Right lung (tissue), 10 donors: Measurements from ENCODE around the gene C1orf116. TPM values are rescaled to one million over a fixed set of nuclear protein-coding genes. Genes with fewer than 3 reads are reported as not detected.

Source experiments
- DNase-seq, 2 donors: peaks; one replicate each; pipeline ENCODE4 v3.0.0-alpha.2; 2013
- long read RNA-seq, 8 donors: transcript quantifications; one replicate each; lab custom pipeline, GENCODE V29; 2026
- polyA plus RNA-seq, 5 donors: library from polyadenylated mRNA; unstranded; fragments of 120-200 nt; gene quantifications; one replicate each; pipeline versions ENCODE4 v1.2.1 to v1.2.3, GENCODE V29; 2013; ENCODE audit warnings: inconsistent platforms in 1 of 5, low replicate concordance in 1 of 5; ENCODE audit not compliant: insufficient read length in 5 of 5, insufficient read depth in 1 of 5

The C1orf116 gene
- polyA plus RNA-seq, result 10 to 100 TPM; 29.2 to 62.5 (median 36.6) TPM
- long read RNA-seq, donor 1, full-length matches to known transcripts, result 30 of 45 reads
- long read RNA-seq, donor 1, partial matches to known transcripts, result 15 of 45 reads
- long read RNA-seq, donor 1, other reads (novel, unspliced or antisense), result 0 of 45 reads
- long read RNA-seq, donor 2, full-length matches to known transcripts, result 7 of 7 reads
- long read RNA-seq, donor 2, partial matches to known transcripts, result 0 of 7 reads
- long read RNA-seq, donor 2, other reads (novel, unspliced or antisense), result 0 of 7 reads
- long read RNA-seq, donor 3, full-length matches to known transcripts, result 11 of 11 reads
- long read RNA-seq, donor 3, partial matches to known transcripts, result 0 of 11 reads
- long read RNA-seq, donor 3, other reads (novel, unspliced or antisense), result 0 of 11 reads
- long read RNA-seq, donor 4, full-length matches to known transcripts, result 2 of 2 reads
- long read RNA-seq, donor 4, partial matches to known transcripts, result 0 of 2 reads
- long read RNA-seq, donor 4, other reads (novel, unspliced or antisense), result 0 of 2 reads
- long read RNA-seq, donor 5, full-length matches to known transcripts, result 17 of 17 reads
- long read RNA-seq, donor 5, partial matches to known transcripts, result 0 of 17 reads
- long read RNA-seq, donor 5, other reads (novel, unspliced or antisense), result 0 of 17 reads
- long read RNA-seq, donor 6, full-length matches to known transcripts, result 23 of 23 reads
- long read RNA-seq, donor 6, partial matches to known transcripts, result 0 of 23 reads
- long read RNA-seq, donor 6, other reads (novel, unspliced or antisense), result 0 of 23 reads
- long read RNA-seq, donor 7, full-length matches to known transcripts, result 13 of 18 reads
- long read RNA-seq, donor 7, partial matches to known transcripts, result 5 of 18 reads
- long read RNA-seq, donor 7, other reads (novel, unspliced or antisense), result 0 of 18 reads
- long read RNA-seq, donor 8, partial matches to known transcripts, result 0 of 3 reads
- long read RNA-seq, donor 8, other reads (novel, unspliced or antisense), result 0 of 3 reads

DNA sequence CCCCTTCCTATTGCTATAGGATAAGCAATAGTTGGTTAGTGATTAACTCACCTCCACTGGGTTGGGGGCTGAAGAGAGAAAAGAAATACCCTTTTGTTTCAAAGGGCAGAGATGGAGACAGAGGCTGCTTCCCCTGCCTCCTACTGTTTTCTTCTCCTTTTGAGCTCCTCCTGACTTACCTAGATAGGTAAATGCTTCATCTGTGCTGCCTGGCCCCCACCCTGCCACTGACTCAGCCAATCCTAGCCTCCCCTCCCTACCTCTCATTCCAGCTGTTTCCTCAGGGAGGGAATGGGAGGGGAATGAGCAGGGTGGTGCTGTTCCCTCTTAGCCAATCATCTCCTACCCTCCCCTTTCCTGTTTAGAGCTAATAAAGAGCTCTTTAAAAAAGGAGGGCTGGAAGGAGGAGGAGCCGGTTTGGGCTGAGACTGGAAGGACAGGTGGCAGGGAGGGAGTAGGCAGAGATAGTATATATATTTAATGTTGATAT lies at the start of gene C1orf116:
Gene C1orf116 (minus strand): TSS at position 229 of the 490 bp plus-strand sequence. CDS start 5,158 bp downstream, outside the sequence.
- DNase-seq, result no peak

DNA sequence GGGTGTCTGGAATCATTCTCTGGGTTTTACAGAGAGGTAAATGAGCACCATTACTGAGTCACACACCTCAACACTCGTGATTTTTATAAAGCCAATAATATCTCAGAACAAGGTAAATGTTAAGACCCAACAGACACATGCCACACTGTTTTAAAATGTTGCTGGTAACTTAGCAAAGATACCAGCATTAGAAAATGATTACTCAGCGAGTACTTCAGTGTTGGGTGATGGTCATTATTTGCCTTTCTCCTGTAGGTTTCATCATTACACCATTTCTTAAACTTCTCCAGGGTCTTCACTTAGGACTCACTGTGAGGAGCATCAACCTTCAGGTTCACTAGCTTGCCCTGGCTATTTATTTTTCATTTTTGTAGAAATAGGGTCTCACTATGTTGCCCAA lies 49.2 kb upstream of the C1orf116 start:
- no peak for DNase-seq

GRCh38 chr1:207081088-207081487 lies 48.5 kb upstream of the C1orf116 start:
- DNase-seq, result no peak

DNA sequence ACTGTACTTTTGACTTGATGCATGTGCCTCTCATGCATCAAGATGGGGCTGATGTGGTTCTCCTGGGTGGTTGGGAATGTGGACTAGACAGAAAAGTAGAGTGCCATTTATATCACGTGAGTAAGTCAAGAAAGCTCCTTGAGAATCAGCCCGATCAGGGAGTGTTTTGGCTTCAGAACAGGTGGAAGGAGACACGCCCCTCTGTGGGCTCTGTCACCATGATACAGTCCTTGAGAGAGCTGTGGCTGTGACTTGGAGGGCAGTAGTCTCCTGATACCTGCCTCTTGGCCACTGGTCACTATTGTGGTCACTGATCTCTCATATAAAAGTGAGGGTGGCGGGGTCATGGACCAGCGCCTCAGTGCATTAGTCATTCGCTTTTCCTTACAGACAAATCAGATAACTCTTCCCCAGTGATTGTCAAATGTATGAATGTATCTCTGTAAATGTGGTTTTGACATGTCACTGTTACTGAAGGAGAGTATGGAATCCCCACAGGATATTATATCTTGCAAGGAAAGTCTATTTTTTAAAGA lies 47.2 kb upstream of the C1orf116 start:
- DNase-seq, result no peak

- no peak for DNase-seq
These were observed 46.1 kb upstream of the C1orf116 start for GRCh38 chr1:207078578-207079132.

- peak; percentile 73 to 84 for DNase-seq
These were observed 45.2 kb upstream of the C1orf116 start for GRCh38 chr1:207077470-207078377.

DNA sequence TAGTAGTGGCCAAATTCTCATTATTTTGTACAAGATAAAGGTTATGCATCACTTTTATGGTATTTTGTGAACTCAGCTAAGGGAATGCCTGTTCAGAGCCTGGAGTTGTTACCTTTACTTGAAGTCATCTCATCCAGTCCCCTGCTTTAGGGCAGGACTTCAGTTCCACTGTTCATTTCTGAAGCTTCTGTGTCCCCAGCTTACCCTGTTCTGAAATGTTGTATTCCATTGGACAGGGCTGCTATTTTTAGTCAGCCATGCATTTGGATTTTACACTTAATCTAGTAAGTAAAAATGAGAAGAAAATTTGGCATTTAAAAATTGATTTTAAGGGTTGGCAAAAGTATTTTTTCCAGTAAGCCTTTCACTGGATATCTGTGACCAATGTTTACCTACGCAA lies 44.5 kb upstream of the C1orf116 start:
- no peak for DNase-seq

DNA sequence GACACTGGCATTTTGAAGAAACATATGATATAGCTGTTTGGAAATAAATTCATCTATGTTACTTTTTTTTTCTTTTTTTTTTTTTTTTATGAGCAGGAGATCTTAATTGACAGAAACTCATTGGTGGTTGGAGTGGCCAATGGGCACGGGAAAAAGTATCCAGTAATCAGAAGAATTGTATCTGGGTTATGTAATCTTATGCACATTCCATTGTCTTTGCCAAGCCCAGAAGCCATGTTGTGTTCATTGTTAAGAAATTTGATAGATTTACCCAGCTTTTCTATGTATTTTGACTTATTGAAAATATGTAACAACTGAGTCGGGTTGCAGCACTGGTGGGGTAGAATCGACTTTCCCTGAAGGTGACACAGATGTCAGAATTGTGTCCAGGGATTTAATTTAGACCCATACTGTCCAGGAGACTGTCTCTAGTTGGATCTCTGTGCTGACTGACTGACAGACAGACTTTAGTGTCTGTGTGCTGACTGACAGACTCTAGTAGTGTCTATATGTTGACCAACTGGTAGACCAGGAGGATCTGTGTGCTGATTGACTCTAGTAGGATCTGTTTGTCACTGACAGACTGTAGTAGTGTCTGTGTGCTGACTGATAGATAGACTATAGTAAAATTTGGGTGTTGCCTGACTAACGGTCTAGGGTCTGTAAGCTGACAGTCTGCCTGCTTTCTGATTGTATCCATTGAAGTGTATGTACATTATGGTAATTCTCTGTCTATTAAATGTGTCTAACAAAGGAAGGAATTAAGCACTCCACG lies 43.8 kb upstream of the C1orf116 start:
- DNase-seq, result no peak

GRCh38 chr1:207073906-207074820 lies 41.6 kb upstream of the C1orf116 start:
- no peak for DNase-seq

DNA sequence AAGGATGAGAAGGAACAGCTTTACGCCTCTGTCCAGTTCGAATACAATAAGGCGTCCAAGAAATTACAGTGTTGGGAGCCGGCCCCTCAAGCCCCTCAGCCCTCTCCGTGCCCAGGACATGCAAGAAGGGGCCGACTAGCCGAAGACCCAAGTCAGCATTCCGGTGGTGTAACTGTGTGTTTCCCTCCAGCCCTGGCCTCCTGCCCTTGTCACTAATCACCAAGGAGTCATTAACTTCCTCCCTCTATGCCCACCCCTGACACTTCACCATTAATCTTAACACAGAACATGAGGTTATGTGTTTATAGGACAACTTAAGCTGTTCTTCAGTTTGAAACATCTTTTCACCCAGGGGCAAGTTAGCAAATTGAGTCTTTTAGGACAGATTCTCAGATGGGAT lies 39.7 kb upstream of the C1orf116 start:
- DNase-seq, result no peak

DNA sequence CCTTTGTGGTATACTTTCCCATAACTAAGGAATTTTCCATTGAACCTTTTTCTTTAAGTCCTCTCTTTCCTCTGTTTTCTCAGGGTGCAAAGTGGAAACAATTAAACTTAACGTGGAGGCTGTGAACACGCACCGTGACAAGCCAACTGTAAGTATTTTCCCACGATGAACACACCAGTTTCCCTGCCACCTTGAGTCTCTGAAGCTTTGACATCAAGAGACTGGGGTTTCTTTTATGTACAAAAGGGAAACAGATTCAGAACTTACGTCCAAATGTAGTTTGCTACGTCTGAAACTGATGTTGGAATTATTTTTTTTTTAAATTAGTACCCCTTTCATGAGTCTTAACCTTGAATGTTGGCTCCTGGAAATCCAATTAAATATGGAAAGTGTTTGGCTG lies 38.9 kb upstream of the C1orf116 start:
- DNase-seq, result no peak

DNA sequence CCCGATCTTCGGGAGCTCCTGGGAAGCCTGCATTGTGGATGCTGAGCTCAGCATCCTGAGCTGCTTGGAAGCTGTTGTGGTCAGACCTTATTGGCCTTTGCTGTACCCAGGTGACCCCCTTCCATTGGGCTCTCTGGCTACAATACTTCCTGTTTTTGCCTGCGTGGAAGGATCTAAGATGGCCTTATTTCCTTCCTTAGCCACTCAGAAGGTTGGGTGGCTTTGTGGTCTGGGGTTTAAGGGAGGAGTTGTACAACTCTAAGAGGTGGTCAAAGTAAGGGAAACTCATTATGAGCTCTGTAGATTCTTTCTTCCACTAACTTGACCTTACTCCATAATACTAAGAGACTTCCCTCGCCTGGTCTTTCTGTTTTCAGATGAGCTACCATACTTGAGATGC lies 38.3 kb upstream of the C1orf116 start:
- DNase-seq, result no peak

DNA sequence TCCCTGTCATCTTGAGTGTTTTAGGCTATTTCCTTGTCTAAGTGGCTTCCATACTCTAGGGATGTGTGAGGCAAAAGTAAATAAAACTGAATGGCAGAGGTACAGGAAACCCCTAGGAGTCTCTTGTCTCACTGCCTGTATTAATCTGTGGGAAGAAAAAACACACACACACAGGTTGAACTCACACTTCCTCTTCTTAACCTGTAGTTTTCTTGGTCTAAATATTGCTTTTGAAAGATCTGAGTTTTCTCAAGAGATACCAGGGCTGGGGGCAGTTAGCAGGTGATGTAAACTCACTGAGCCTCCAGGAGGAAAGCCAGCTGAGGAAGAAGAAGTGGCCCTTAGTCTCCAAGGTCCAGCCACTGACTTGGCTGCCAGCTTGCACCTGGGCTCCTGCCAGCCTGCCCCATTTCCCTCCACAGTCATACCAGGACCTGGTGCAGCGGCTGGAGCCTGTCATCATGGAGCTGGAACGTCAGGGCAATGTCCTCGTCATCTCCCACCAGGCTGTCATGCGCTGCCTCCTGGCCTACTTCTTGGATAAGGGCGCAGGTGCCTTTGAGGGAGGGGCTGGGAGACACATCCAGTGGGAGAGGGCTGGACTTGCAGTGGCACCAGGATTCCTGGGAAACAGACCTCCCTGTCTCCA lies 37.4 kb upstream of the C1orf116 start:
- no peak for DNase-seq

- DNase-seq, result no peak
These were observed 36.5 kb upstream of the C1orf116 start for GRCh38 chr1:207069061-207069460.

GRCh38 chr1:207067665-207068064 lies 35.1 kb upstream of the C1orf116 start:
- DNase-seq, result no peak

DNA sequence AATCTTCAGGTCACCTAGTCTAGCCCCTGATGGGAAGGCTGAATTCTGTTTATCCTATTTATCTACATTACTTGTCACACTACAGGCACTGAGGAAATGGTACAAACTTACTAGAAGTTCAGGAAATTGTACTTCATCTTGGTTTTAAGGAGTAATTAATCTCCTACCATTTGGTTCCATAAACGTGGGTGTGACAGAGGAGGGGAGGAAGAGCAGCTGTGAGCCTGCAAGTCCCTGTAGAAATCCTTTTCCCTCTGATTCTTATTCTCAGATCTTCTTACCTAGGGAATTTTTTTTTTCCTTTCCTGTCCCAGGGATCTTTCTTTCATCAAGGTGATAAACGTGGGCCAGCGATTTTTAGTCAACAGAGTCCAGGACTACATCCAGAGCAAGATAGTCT lies 34.6 kb upstream of the C1orf116 start:
- no peak for DNase-seq

GRCh38 chr1:207064561-207064960 lies 32.0 kb upstream of the C1orf116 start:
- DNase-seq, result peak in 1 of 2 donors; percentile 47

- no peak for DNase-seq
These were observed 30.5 kb upstream of the C1orf116 start for GRCh38 chr1:207063014-207063413.
